HepG2 (cell line): Measurements from ENCODE around the gene SNAP25. TPM values are rescaled to one million over a fixed set of nuclear protein-coding genes. Genes with fewer than 3 reads are reported as not detected.

Source experiments
- ATAC-seq: fragments of 200-7000 bp; cut with Tn5 transposase; 3 replicates; pipeline ENCODE4 v1.9.1; 2020; ENCODE audit warnings: mild to moderate bottlenecking, moderate library complexity
- BruUV-seq: library from RNA; stranded (reverse); fragments of 400-500 nt; replicated peaks from 2 replicates; lab custom pipeline; 2021; lab: Mats Ljungman, UMichigan
- CTCF ChIA-PET: fragments of 300-600 bp; formaldehyde crosslinking; extraction: SDS; loops from one replicate; lab custom pipeline; 2021; ENCODE audit warnings: low total read pairs, inconsistent platforms, low intra/inter-chr PET ratio; lab: Yijun Ruan, JAX
- POLR2A ChIA-PET: fragments of 350-600 bp; sonication (Branson Sonifier 250); formaldehyde crosslinking; loops from one replicate; lab custom pipeline; 2020; ENCODE audit warnings: antibody characterized with exemption, inconsistent platforms; lab: Yijun Ruan, JAX
- DNase-seq: peaks from one replicate; pipeline ENCODE4 v3.0.0-alpha.2; 2015; ENCODE audit warnings: low spot score
- FAIRE-seq: peaks from 3 replicates; lab custom pipeline; 2011; peaks lifted over from hg19 to GRCh38; lab: Jason Lieb, UNC
- H2AFZ ChIP-seq: one replicate; pipeline ENCODE4 v1.6.1; 2011; ENCODE audit warnings: low read length, inconsistent platforms
- H3K27ac ChIP-seq: fragments of 300-600 bp; 3 replicates; pipeline ENCODE4 v1.8.0; 2011; ENCODE audit warnings: mixed run types, mild to moderate bottlenecking, mixed read lengths, low read length, inconsistent platforms; ENCODE audit not compliant: insufficient read depth; ENCODE audit errors: extremely low read length
- H3K27me3 ChIP-seq, 2 experiments: fragments of 200-600 bp in 1 of 2; 2 replicates in 1 of 2; 3 replicates in 1 of 2; pipeline versions ENCODE4 v1.6.0 to v1.8.0; 2011; ENCODE audit warnings: low read length in 2 of 2, mild to moderate bottlenecking in 2 of 2, moderate library complexity in 2 of 2, inconsistent platforms in 1 of 2; ENCODE audit not compliant: insufficient read depth in 2 of 2, control insufficient read depth in 1 of 2
- H3K36me3 ChIP-seq, 2 experiments: fragments of 200-600 bp in 1 of 2; replicated peaks in 1 of 2; 2 replicates in 1 of 2; 3 replicates in 1 of 2; pipeline versions ENCODE4 v1.5.1 to v1.8.0; 2011; ENCODE audit warnings: low read length in 2 of 2, inconsistent platforms in 1 of 2; ENCODE audit not compliant: insufficient read depth in 2 of 2, control insufficient read depth in 1 of 2
- H3K4me1 ChIP-seq: 2 replicates; pipeline ENCODE4 v1.5.1; 2012; ENCODE audit warnings: low read length, inconsistent platforms; ENCODE audit not compliant: insufficient read depth
- H3K4me2 ChIP-seq: 2 replicates; pipeline ENCODE4 v1.6.0; 2011; ENCODE audit warnings: low read depth, low read length, inconsistent platforms
- H3K4me3 ChIP-seq, 3 experiments: fragments of 200-600 bp in 1 of 3; sonication (generic), shearing (Covaris generic) in 1 of 3; replicated peaks in 1 of 3; 2 replicates each; pipeline ENCODE4 v1.5.1; 2011 to 2016; ENCODE audit warnings: low read length in 3 of 3, inconsistent platforms in 2 of 3, low read depth in 2 of 3, mild to moderate bottlenecking in 2 of 3, control low read depth in 1 of 3, mixed read lengths in 1 of 3; ENCODE audit not compliant: insufficient read depth in 1 of 3
- H3K79me2 ChIP-seq: one replicate; pipeline ENCODE4 v1.6.1; 2011; ENCODE audit warnings: low read length, inconsistent platforms; ENCODE audit not compliant: insufficient read depth
- H3K9ac ChIP-seq: 2 replicates; pipeline ENCODE4 v1.6.0; 2011; ENCODE audit warnings: mild to moderate bottlenecking, low read depth, low read length, inconsistent platforms; ENCODE audit not compliant: insufficient read depth
- H3K9me3 ChIP-seq: 2 replicates; pipeline ENCODE4 v1.5.1; 2012; ENCODE audit warnings: mild to moderate bottlenecking, low read length
- H4K20me1 ChIP-seq: 2 replicates; pipeline ENCODE4 v1.6.0; 2011; ENCODE audit warnings: inconsistent platforms, mild to moderate bottlenecking, low read length, moderate library complexity; ENCODE audit not compliant: insufficient read depth
- GATAD2A ChIP-seq: IDR thresholded peaks from 2 replicates; pipeline ENCODE4 v1.6.1; 2016
- MAFK ChIP-seq, 2 experiments: IDR thresholded peaks in 1 of 2; conservative IDR thresholded peaks in 1 of 2; 2 replicates each; pipeline ENCODE4 v1.6.1; 2011; ENCODE audit warnings: improper control_type of control experiment in 2 of 2, low read length in 2 of 2
- NR2F6 ChIP-seq, 2 experiments: IDR thresholded peaks; 2 replicates each; pipeline ENCODE4 v1.6.1; 2016; ENCODE audit warnings: antibody characterized with exemption in 1 of 2, mild to moderate bottlenecking in 1 of 2
- PHF20 ChIP-seq: sonication (generic); formaldehyde crosslinking; IDR thresholded peaks from 2 replicates; pipeline ENCODE4 v1.5.0; 2020; ENCODE audit warnings: mild to moderate bottlenecking, missing genetic modification reagents
- RBM39 ChIP-seq: fragments of 200-400 bp; formaldehyde crosslinking; IDR thresholded peaks from one replicate; pipeline ENCODE4 v1.6.1; 2018; ENCODE audit warnings: antibody characterized with exemption, mild to moderate bottlenecking, low read depth, low read length; ENCODE audit not compliant: poor library complexity, severe bottlenecking
- STAG1 ChIP-seq: sonication (generic); formaldehyde crosslinking; IDR thresholded peaks from 2 replicates; pipeline ENCODE4 v1.4.0; 2020; ENCODE audit warnings: missing genetic modification reagents
- ZBTB21 ChIP-seq: sonication (generic); formaldehyde crosslinking; IDR thresholded peaks from 2 replicates; pipeline ENCODE4 v1.4.0; 2020; ENCODE audit warnings: missing genetic modification reagents
- ZNF142 ChIP-seq: sonication (generic); formaldehyde crosslinking; IDR thresholded peaks from 2 replicates; pipeline ENCODE4 v1.4.0; 2020; ENCODE audit warnings: missing genetic modification reagents
- ZNF547 ChIP-seq: sonication (generic); formaldehyde crosslinking; IDR thresholded peaks from 2 replicates; pipeline ENCODE4 v1.5.1; 2020; ENCODE audit warnings: mild to moderate bottlenecking, missing genetic modification reagents
- WGBS: methylation state at CpG from one replicate; pipeline ENCODE4 v1.1.6; 2017; ENCODE audit warnings: low lambda C conversion rate; 5-methylcytosine and 5-hydroxymethylcytosine counted together
- in situ Hi-C: cut with HindIII; loops from 2 replicates; pipeline ENCODE4 v1.10.0; 2017; ENCODE audit warnings: low pct_unique_long_range_greater_than_20kb; ENCODE audit not compliant: extremely low pct_ligation_motif_present
- intact Hi-C: fragments of 100-400 bp; cut with micrococcal nuclease; formaldehyde crosslinking; loops from one replicate; pipeline ENCODE4 v1.10.0; 2022; ENCODE audit not compliant: unreplicated experiment
- polyA plus RNA-seq, 8 experiments: library from polyadenylated mRNA; depleted of rRNA in 3 of 8; stranded (reverse) in 7 of 8; unstranded in 1 of 8; fragments of >200 nt; fragmentation: Illumina TruSeq in 4 of 8; extraction: Trizol in 4 of 8; gene quantifications; 2 replicates each; pipeline versions ENCODE4 v1.2.1 to v1.2.3, GENCODE V29; 2011 to 2016; ENCODE audit warnings: low read depth in 4 of 8, missing spikeins in 1 of 8, mixed read lengths in 1 of 8; ENCODE audit not compliant: insufficient read depth in 1 of 8
- total RNA-seq, 5 experiments: library from RNA; depleted of rRNA; stranded (reverse); fragments of >200 nt; fragmentation: Illumina TruSeq; extraction: Trizol; gene quantifications; 2 replicates each; pipeline ENCODE4 v1.2.3, GENCODE V29; 2016; ENCODE audit warnings: low read depth in 1 of 5
- TF ChIP-seq, protein P1 (sequence below): sonication (generic); formaldehyde crosslinking; IDR thresholded peaks from 2 replicates; pipeline ENCODE4 v1.8.1; 2023; ENCODE audit warnings: mild to moderate bottlenecking, moderate library complexity, missing genetic modification reagents

SNAP25 gene
- total and polyA plus RNA-seq, 2 of the 13 experiments (the other 11 are each of a cell fraction or from before 2014, with no cell fraction given) = not detected

- DNase-seq = no peak
- BruUV-seq = no TSS peak
- POLR2A ChIA-PET = no interaction called here
Observed at GRCh38 chr20:10260316-10260715, 41.7 kb downstream of the SNAP25 start.

GRCh38 chr20:10261702-10262101 is 43.1 kb downstream of the SNAP25 start:
- H4K20me1 ChIP-seq = no peaks in the 10 kb centered on the region
- H3K9ac ChIP-seq = no peak overlapping the region
- DNase-seq = no peak
- no peak overlapping the region for H3K27ac ChIP-seq
- no peak overlapping the region for H3K4me3 ChIP-seq
- H3K4me1 ChIP-seq = peaks cover 27% of the 10 kb centered on the region
- ChIA-PET POLR2A (no interaction called here), CTCF (no interaction called here)
- no peak overlapping the region for H2AFZ ChIP-seq
- in situ Hi-C loops (no loop called here), intact Hi-C loops (loop anchor here (5.0 kb wide), 2 partner anchors 111 to 146 kb away; no protein-coding TSS in a partner anchor)
- no TSS peak for BruUV-seq
- H3K4me2 ChIP-seq = no peak overlapping the region
- H3K27me3 ChIP-seq = peaks cover 0 to 18% of the 10 kb centered on the region in 2 experiments; a peak in 3 of 5 replicates
- no peaks in the 10 kb centered on the region for H3K79me2 ChIP-seq
- no peaks in the 10 kb centered on the region for H3K9me3 ChIP-seq
- WGBS = 89% methylated on average over 2 of the region's 2 CpGs
- no peaks in the 10 kb centered on the region for H3K36me3 ChIP-seq
- TF ChIP-seq PHF20 (CRISPR knock-in tag) = no peak
- TF ChIP-seq ZNF142 = no peak
- peak; percentile 50; a peak in 3 of 4 replicates for TF ChIP-seq MAFK (conservative IDR thresholded peaks at IDR 0.05 in 1 of 2, IDR thresholded peaks at IDR 0.05 in 1 of 2; ENCODE audit: low read length in 2 of 2)
- TF ChIP-seq, protein P1, sequence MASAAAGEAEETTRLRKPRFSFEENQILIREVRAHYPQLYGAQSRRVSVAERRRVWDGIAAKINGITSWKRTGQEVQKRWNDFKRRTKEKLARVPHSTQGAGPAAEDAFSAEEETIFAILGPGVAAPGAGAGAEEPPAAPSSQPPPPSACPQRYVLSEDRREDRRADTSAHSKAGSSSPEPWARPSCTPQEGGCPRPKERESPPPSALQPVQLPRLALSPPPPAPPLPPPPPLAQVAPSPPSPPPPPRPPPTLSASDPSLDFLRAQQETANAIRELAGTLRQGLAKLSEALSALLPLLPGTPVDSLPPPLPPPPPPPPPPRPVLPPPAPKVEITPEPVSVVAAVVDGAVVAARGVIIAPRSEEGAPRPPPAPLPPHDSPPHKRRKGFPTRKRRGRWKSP (CRISPR knock-in tag) = no peak
- TF ChIP-seq ZBTB21 (CRISPR knock-in tag) = no peak
- no peak for ATAC-seq
- FAIRE-seq = no peak

More at GRCh38 chr20:10260316-10260715, 41.7 kb downstream of the SNAP25 start:
- ATAC-seq (no peak), FAIRE-seq (no peak)
- Histone ChIP-seq H4K20me1 (no peaks in the 10 kb centered on the region), H3K4me2 (no peak overlapping the region), H3K9me3 (no peaks in the 10 kb centered on the region), H3K27me3 (peaks cover 0 to 18% of the 10 kb centered on the region in 2 experiments; a peak in 3 of 5 replicates), H3K79me2 (no peaks in the 10 kb centered on the region), H3K36me3 (no peaks in the 10 kb centered on the region), H3K27ac (no peak overlapping the region), H3K4me3 (no peak overlapping the region), H2AFZ (no peak overlapping the region), H3K9ac (no peak overlapping the region), H3K4me1 (peaks cover 27% of the 10 kb centered on the region)
- in situ Hi-C loops (no loop called here), intact Hi-C loops (loop anchor here (5.0 kb wide), 2 partner anchors 112 to 147 kb away; no protein-coding TSS in a partner anchor)
- CTCF ChIA-PET = no interaction called here
- no peak for TF ChIP-seq NR2F6 (IDR thresholded peaks at IDR 0.05)
- no peak for TF ChIP-seq NR2F6 (CRISPR knock-in tag; IDR thresholded peaks at IDR 0.05)
- TF ChIP-seq GATAD2A (CRISPR knock-in tag) = 0 out of 2 replicates have a peak, but pooled peaks have one; percentile 13
- TF ChIP-seq ZNF547 = no peak
- no peak for TF ChIP-seq RBM39
- TF ChIP-seq STAG1 = no peak
- WGBS = 8% methylated on average over 1 of the region's 1 CpG
